CD14-positive monocyte (primary cell): ENCODE results near the gene ASAH2B. TPM values are rescaled to one million over a fixed set of nuclear protein-coding genes. Genes with fewer than 3 reads are reported as not detected.
"Not testable (repeated sequence)": the region's sequence is repeated elsewhere in the genome, so short reads cannot be mapped to it uniquely, and the experiment has no call there.

Experiments used
- DNase-seq, 3 donors: peaks; one replicate each; pipeline ENCODE4 v3.0.0-alpha.2; 2011 to 2022
- H2AFZ ChIP-seq: 2 replicates; pipeline ENCODE4 v1.6.0; 2012; ENCODE audit warnings: mild to moderate bottlenecking, low read depth, low read length, inconsistent platforms; ENCODE audit not compliant: insufficient read depth, poor library complexity, severe bottlenecking
- H3K27ac ChIP-seq, 2 donors: 1 replicate in 1 of 2; 2 replicates in 1 of 2; pipeline ENCODE4 v1.5.1; 2012 to 2013; ENCODE audit warnings: low read length in 2 of 2, control low read depth in 1 of 2, inconsistent platforms in 1 of 2, low read depth in 1 of 2, mild to moderate bottlenecking in 1 of 2
- H3K27me3 ChIP-seq, 2 donors: one replicate each; pipeline versions ENCODE4 v1.6.0 to v1.6.1; 2011 to 2013; ENCODE audit warnings: low read length in 2 of 2; ENCODE audit not compliant: control insufficient read depth in 2 of 2, insufficient read depth in 2 of 2
- H3K36me3 ChIP-seq, 2 donors: replicated peaks in 1 of 2; 1 replicate in 1 of 2; 2 replicates in 1 of 2; pipeline versions ENCODE4 v1.5.1 to v1.6.1; 2012 to 2013; ENCODE audit warnings: low read length in 2 of 2, control low read depth in 1 of 2, inconsistent platforms in 1 of 2, mild to moderate bottlenecking in 1 of 2; ENCODE audit not compliant: insufficient read depth in 2 of 2, control insufficient read depth in 1 of 2
- H3K4me1 ChIP-seq, 2 donors: 1 replicate in 1 of 2; 2 replicates in 1 of 2; pipeline versions ENCODE4 v1.5.1 to v1.6.1; 2012 to 2013; ENCODE audit warnings: low read length in 2 of 2, control low read depth in 1 of 2, inconsistent platforms in 1 of 2, mild to moderate bottlenecking in 1 of 2, moderate library complexity in 1 of 2; ENCODE audit not compliant: insufficient read depth in 2 of 2, control insufficient read depth in 1 of 2
- H3K4me2 ChIP-seq: replicated peaks from 2 replicates; pipeline ENCODE3; 2012; ENCODE audit warnings: low read length, moderate library complexity, mild to moderate bottlenecking; ENCODE audit not compliant: poor library complexity, severe bottlenecking; ENCODE audit errors: extremely low read depth
- H3K4me3 ChIP-seq, 3 experiments: fragments of 200-600 bp in 1 of 3; sonication (generic) in 1 of 3; replicated peaks in 1 of 3; 1 replicate in 2 of 3; 2 replicates in 1 of 3; pipeline ENCODE4 v1.5.1; 2011 to 2013; ENCODE audit warnings: low read length in 3 of 3, mild to moderate bottlenecking in 3 of 3, control low read depth in 2 of 3, low read depth in 2 of 3, inconsistent platforms in 1 of 3, moderate library complexity in 1 of 3
- H3K79me2 ChIP-seq: 2 replicates; pipeline ENCODE4 v1.6.0; 2012; ENCODE audit warnings: mild to moderate bottlenecking, control low read depth, inconsistent platforms, low read length, moderate library complexity; ENCODE audit not compliant: insufficient read depth
- H3K9ac ChIP-seq: 2 replicates; pipeline ENCODE4 v1.6.0; 2017; ENCODE audit warnings: low read length, mild to moderate bottlenecking; ENCODE audit not compliant: insufficient read depth, poor library complexity, severe bottlenecking
- H3K9me3 ChIP-seq, 2 donors: replicated peaks in 1 of 2; 1 replicate in 1 of 2; 2 replicates in 1 of 2; pipeline versions ENCODE4 v1.5.1 to v1.6.1; 2012 to 2013; ENCODE audit warnings: low read length in 2 of 2, control low read depth in 1 of 2; ENCODE audit not compliant: control insufficient read depth in 1 of 2, insufficient read depth in 1 of 2
- H4K20me1 ChIP-seq: 2 replicates; pipeline ENCODE4 v1.6.0; 2012; ENCODE audit warnings: mild to moderate bottlenecking, low read length, control low read depth, moderate library complexity; ENCODE audit not compliant: insufficient read depth
- H3K27ac Mint-ChIP-seq, 7 donors: one replicate each; pipeline ENCODE4 v1.8.0; 2020; ENCODE audit warnings: mild to moderate bottlenecking in 7 of 7, mixed read lengths in 7 of 7, moderate library complexity in 6 of 7, inconsistent platforms in 2 of 7
- H3K27me3 Mint-ChIP-seq, 3 donors: one replicate each; pipeline ENCODE4 v1.8.0; 2021 to 2022; ENCODE audit warnings: low read depth in 3 of 3, mild to moderate bottlenecking in 3 of 3, mixed read lengths in 3 of 3, moderate library complexity in 3 of 3, inconsistent platforms in 1 of 3
- H3K36me3 Mint-ChIP-seq, 2 donors: one replicate each; pipeline ENCODE4 v1.8.0; 2020; ENCODE audit warnings: mixed read lengths in 2 of 2, inconsistent platforms in 1 of 2, mild to moderate bottlenecking in 1 of 2
- H3K4me1 Mint-ChIP-seq: one replicate; pipeline ENCODE4 v1.8.0; 2020; ENCODE audit warnings: mild to moderate bottlenecking, mixed read lengths
- H3K4me3 Mint-ChIP-seq, 2 donors: one replicate each; pipeline ENCODE4 v1.8.0; 2020; ENCODE audit warnings: mild to moderate bottlenecking in 2 of 2, mixed read lengths in 2 of 2, moderate library complexity in 1 of 2
- H3K9me3 Mint-ChIP-seq, 7 donors: one replicate each; pipeline ENCODE4 v1.8.0; 2020 to 2022; ENCODE audit warnings: mixed read lengths in 7 of 7, mild to moderate bottlenecking in 6 of 7, moderate library complexity in 6 of 7, inconsistent platforms in 2 of 7
- WGBS: methylation state at CpG from one replicate; pipeline ENCODE4 v1.1.5; 2013; ENCODE audit warnings: missing lambda C conversion rate; ENCODE audit not compliant: insufficient coverage; 5-methylcytosine and 5-hydroxymethylcytosine counted together
- intact Hi-C, 2 donors: fragments of 100-400 bp; cut with micrococcal nuclease; formaldehyde crosslinking; loops; one replicate each; pipeline versions ENCODE4 v1.15.0 to v1.15.1; 2023
- polyA plus RNA-seq, 3 donors: library from polyadenylated mRNA; depleted of rRNA in 1 of 3; unstranded in 2 of 3; stranded (reverse) in 1 of 3; fragments of 300-500 nt in 2 of 3; fragments of >200 nt in 1 of 3; fragmentation: Illumina TruSeq in 2 of 3; gene quantifications; 1 replicate in 2 of 3; 2 replicates in 1 of 3; pipeline ENCODE4 v1.2.3, GENCODE V29; 2012 to 2021

Gene ASAH2B
- polyA plus RNA-seq, 3 donors = not detected

- H3K27ac Mint-ChIP-seq, DNase-seq, intact Hi-C loops, H3K4me1 Mint-ChIP-seq, H2AFZ ChIP-seq, H3K27me3 Mint-ChIP-seq, H3K27ac ChIP-seq, H3K9ac ChIP-seq, H3K36me3 Mint-ChIP-seq, H3K79me2 ChIP-seq, H3K36me3 ChIP-seq, H3K27me3 ChIP-seq, H3K9me3 ChIP-seq, H4K20me1 ChIP-seq, H3K4me2 ChIP-seq, H3K4me3 Mint-ChIP-seq, H3K9me3 Mint-ChIP-seq, H3K4me1 ChIP-seq, H3K4me3 ChIP-seq: not testable (repeated sequence)
- no CpG with 5 or more reads among the region's 5 CpGs for WGBS
Observed at GRCh38 chr10:50704436-50705079, 35.2 kb upstream of the ASAH2B start.

- intact Hi-C loops, H3K4me1 ChIP-seq, H3K9ac ChIP-seq, H3K4me2 ChIP-seq, H3K27ac ChIP-seq, H3K36me3 Mint-ChIP-seq, H3K79me2 ChIP-seq, H3K4me3 ChIP-seq, H3K9me3 Mint-ChIP-seq, H3K27ac Mint-ChIP-seq, H4K20me1 ChIP-seq, H3K4me1 Mint-ChIP-seq, H3K4me3 Mint-ChIP-seq, H2AFZ ChIP-seq, H3K36me3 ChIP-seq, H3K9me3 ChIP-seq, H3K27me3 ChIP-seq, H3K27me3 Mint-ChIP-seq, DNase-seq: not testable (repeated sequence)
- WGBS = no CpG with 5 or more reads among the region's 1 CpG
Observed at GRCh38 chr10:50706006-50706405, 33.7 kb upstream of the ASAH2B start.

GRCh38 chr10:50710241-50710640 is 29.5 kb upstream of the ASAH2B start:
- H3K27ac Mint-ChIP-seq, H3K79me2 ChIP-seq, H3K27ac ChIP-seq, H3K36me3 ChIP-seq, H3K4me3 Mint-ChIP-seq, H3K4me1 Mint-ChIP-seq, H3K9ac ChIP-seq, H3K4me1 ChIP-seq, H3K36me3 Mint-ChIP-seq, DNase-seq, H2AFZ ChIP-seq, intact Hi-C loops, H3K27me3 ChIP-seq, H3K9me3 Mint-ChIP-seq, H3K4me2 ChIP-seq, H3K27me3 Mint-ChIP-seq, H4K20me1 ChIP-seq, H3K4me3 ChIP-seq, H3K9me3 ChIP-seq: not testable (repeated sequence)
- WGBS = no CpG with 5 or more reads among the region's 13 CpGs

GRCh38 chr10:50723812-50724211 is 15.9 kb upstream of the ASAH2B start:
- DNase-seq, H3K9ac ChIP-seq, H3K27ac ChIP-seq, H3K4me3 ChIP-seq, H3K9me3 ChIP-seq, H3K79me2 ChIP-seq, H3K4me1 ChIP-seq, H3K36me3 ChIP-seq, H3K27me3 ChIP-seq, intact Hi-C loops, H4K20me1 ChIP-seq, H2AFZ ChIP-seq, H3K27me3 Mint-ChIP-seq, H3K4me1 Mint-ChIP-seq, H3K4me3 Mint-ChIP-seq, H3K27ac Mint-ChIP-seq, H3K9me3 Mint-ChIP-seq, H3K36me3 Mint-ChIP-seq, H3K4me2 ChIP-seq: not testable (repeated sequence)
- no CpG with 5 or more reads among the region's 5 CpGs for WGBS
